HT1080 (cell line): ENCODE measurements around the gene SH3D19. TPM values are rescaled to one million over a fixed set of nuclear protein-coding genes. Genes with fewer than 3 reads are reported as not detected.
"Not testable (repeated sequence)": the region's sequence is repeated elsewhere in the genome, so short reads cannot be mapped to it uniquely, and the experiment has no call there.

Experiments used
- DNase-seq: peaks from one replicate; pipeline ENCODE4 v3.0.0-alpha.2; 2015; ENCODE audit warnings: low read depth
- total RNA-seq: library from RNA; depleted of rRNA; stranded (reverse); fragments of >200 nt; shearing (Covaris generic); gene quantifications from 2 replicates; pipeline ENCODE4 v1.2.3, GENCODE V29; 2014

SH3D19 gene
- total RNA-seq, 1 experiment from 2014 or later: 22.6 TPM

GRCh38 chr4:151284534-151285245, 40.7 kb downstream of the SH3D19 start:
- DNase-seq: no peak

GRCh38 chr4:151276787-151277562, 48.4 kb downstream of the SH3D19 start, which contains the start of gene PRSS48:
TSS of gene PRSS48 (plus strand) at chr4:151277161. CDS start at chr4:151277173, 12 bp downstream.
- peak; percentile 58 for DNase-seq

- DNase-seq: not testable (repeated sequence)
These were observed 56.5 kb downstream of the SH3D19 start for GRCh38 chr4:151268905-151269304.

GRCh38 chr4:151267822-151268535, 57.4 kb downstream of the SH3D19 start:
- DNase-seq: no peak

GRCh38 chr4:151267104-151267503, 58.3 kb downstream of the SH3D19 start:
- no peak for DNase-seq

GRCh38 chr4:151266497-151266896, 58.9 kb downstream of the SH3D19 start:
- DNase-seq: no peak

- DNase-seq: no peak
These were observed 62.0 kb downstream of the SH3D19 start for GRCh38 chr4:151263455-151263854.

GRCh38 chr4:151260526-151260925, 64.9 kb downstream of the SH3D19 start:
- peak; percentile 89 for DNase-seq

- DNase-seq: no peak
These were observed 65.7 kb downstream of the SH3D19 start for GRCh38 chr4:151259752-151260151.

- DNase-seq: no peak
These were observed 67.7 kb downstream of the SH3D19 start for GRCh38 chr4:151257704-151258103.

GRCh38 chr4:151256134-151256533, 69.3 kb downstream of the SH3D19 start:
- no peak for DNase-seq

GRCh38 chr4:151255680-151256079, 69.7 kb downstream of the SH3D19 start:
- DNase-seq: not testable (repeated sequence)

- not testable (repeated sequence) for DNase-seq
These were observed 70.2 kb downstream of the SH3D19 start for GRCh38 chr4:151255226-151255625.

- DNase-seq: no peak
These were observed 73.7 kb downstream of the SH3D19 start for GRCh38 chr4:151251603-151252304.

GRCh38 chr4:151250706-151251105, 74.7 kb downstream of the SH3D19 start:
- DNase-seq: no peak

- DNase-seq: no peak
These were observed 76.9 kb downstream of the SH3D19 start for GRCh38 chr4:151248519-151248918.

- no peak for DNase-seq
These were observed 78.0 kb downstream of the SH3D19 start for GRCh38 chr4:151247395-151247794.

- no peak for DNase-seq
These were observed 78.7 kb downstream of the SH3D19 start for GRCh38 chr4:151246742-151247141.

- DNase-seq: no peak
These were observed 83.1 kb downstream of the SH3D19 start for GRCh38 chr4:151242305-151242704.

- no peak for DNase-seq
These were observed 85.8 kb downstream of the SH3D19 start for GRCh38 chr4:151239608-151240007.

- DNase-seq: peak; percentile 9
These were observed 86.9 kb downstream of the SH3D19 start for GRCh38 chr4:151238477-151238876.
